ENCODE results near the gene SPATS2. TPM values are rescaled to one million over a fixed set of nuclear protein-coding genes. Genes with fewer than 3 reads are reported as not detected.

SPATS2 gene
- total RNA-seq, 1 experiment from 2014 or later: 43.1 TPM

DNA sequence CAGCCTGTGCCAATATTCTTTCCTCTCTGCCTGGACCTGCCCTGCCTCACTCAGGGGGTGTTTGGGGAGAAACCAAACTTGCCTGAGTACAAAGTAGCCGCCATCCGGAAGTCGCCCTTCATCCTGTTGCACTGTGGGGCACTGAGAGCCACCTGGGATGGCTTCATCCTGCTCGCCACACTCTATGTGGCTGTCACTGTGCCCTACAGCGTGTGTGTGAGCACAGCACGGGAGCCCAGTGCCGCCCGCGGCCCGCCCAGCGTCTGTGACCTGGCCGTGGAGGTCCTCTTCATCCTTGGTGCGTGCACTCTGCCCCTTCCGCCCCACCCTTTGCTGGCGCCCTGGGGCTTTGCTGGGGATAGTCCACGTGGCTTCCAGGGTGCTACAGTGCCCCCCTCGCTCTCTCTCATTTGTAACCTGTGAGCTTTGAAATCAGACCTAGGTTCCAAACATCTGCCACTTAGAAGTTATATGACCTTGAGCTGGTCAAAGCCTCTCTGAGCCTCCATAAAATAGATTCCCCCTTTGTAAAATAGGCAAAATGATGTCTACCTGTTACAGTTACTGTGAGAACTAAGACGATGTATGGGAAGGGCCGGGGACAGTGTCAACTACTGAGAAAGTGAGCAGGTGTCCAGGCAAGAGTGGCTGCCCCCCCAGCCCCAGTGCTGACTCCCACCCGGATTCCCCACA is 176.1 kb downstream of the SPATS2 start:
- Histone ChIP-seq H3K36me3 (ENCODE audit: control insufficient read depth, insufficient read depth, low read length) (no peaks in the 10 kb centered on the region), H3K27me3 (replicated peaks; ENCODE audit: control insufficient read depth, insufficient read depth, low read length) (no peaks in the 10 kb centered on the region), H3K9me3 (no peaks in the 10 kb centered on the region; the same call in 1 of the 2 replicates), H3K4me3 (ENCODE audit: low read depth, low read length) (no peak overlapping the region), H3K4me1 (peaks cover 9% of the 10 kb centered on the region)
- peaks cover 4% of the 10 kb centered on the region for H3K27me3 Mint-ChIP-seq (ENCODE audit: insufficient read depth, unreplicated experiment)
- no peak overlapping the region for H3K27ac Mint-ChIP-seq (ENCODE audit: unreplicated experiment)
- no peak for DNase-seq
- no TSS peak for BruUV-seq (replicated peaks)
- H3K4me3 Mint-ChIP-seq (ENCODE audit: unreplicated experiment): no peak overlapping the region
- TF ChIP-seq, protein P1, sequence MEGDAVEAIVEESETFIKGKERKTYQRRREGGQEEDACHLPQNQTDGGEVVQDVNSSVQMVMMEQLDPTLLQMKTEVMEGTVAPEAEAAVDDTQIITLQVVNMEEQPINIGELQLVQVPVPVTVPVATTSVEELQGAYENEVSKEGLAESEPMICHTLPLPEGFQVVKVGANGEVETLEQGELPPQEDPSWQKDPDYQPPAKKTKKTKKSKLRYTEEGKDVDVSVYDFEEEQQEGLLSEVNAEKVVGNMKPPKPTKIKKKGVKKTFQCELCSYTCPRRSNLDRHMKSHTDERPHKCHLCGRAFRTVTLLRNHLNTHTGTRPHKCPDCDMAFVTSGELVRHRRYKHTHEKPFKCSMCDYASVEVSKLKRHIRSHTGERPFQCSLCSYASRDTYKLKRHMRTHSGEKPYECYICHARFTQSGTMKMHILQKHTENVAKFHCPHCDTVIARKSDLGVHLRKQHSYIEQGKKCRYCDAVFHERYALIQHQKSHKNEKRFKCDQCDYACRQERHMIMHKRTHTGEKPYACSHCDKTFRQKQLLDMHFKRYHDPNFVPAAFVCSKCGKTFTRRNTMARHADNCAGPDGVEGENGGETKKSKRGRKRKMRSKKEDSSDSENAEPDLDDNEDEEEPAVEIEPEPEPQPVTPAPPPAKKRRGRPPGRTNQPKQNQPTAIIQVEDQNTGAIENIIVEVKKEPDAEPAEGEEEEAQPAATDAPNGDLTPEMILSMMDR (IDR thresholded peaks at IDR 0.05; ENCODE audit: insufficient read depth in 1 of 2, low read depth in 1 of 2, low read length in 1 of 2, severe bottlenecking in 1 of 2, unreplicated experiment in 1 of 2): no peak
- intact Hi-C loops (cut with micrococcal nuclease; ENCODE audit: unreplicated experiment): no loop called here
- ChIA-PET POLR2A (no interaction called here), CTCF (interaction anchor here (0.6 to 2.0 kb wide), 2 partner anchors 196 to 244 kb away, joined by 4 to 6 read pairs; no protein-coding TSS in a partner anchor)
- H3K4me1 Mint-ChIP-seq (ENCODE audit: low read depth, unreplicated experiment): no peaks in the 10 kb centered on the region
- no peaks in the 10 kb centered on the region for H3K9me3 Mint-ChIP-seq (ENCODE audit: unreplicated experiment)
- H3K36me3 Mint-ChIP-seq (ENCODE audit: insufficient read depth, unreplicated experiment): no peaks in the 10 kb centered on the region

DNA sequence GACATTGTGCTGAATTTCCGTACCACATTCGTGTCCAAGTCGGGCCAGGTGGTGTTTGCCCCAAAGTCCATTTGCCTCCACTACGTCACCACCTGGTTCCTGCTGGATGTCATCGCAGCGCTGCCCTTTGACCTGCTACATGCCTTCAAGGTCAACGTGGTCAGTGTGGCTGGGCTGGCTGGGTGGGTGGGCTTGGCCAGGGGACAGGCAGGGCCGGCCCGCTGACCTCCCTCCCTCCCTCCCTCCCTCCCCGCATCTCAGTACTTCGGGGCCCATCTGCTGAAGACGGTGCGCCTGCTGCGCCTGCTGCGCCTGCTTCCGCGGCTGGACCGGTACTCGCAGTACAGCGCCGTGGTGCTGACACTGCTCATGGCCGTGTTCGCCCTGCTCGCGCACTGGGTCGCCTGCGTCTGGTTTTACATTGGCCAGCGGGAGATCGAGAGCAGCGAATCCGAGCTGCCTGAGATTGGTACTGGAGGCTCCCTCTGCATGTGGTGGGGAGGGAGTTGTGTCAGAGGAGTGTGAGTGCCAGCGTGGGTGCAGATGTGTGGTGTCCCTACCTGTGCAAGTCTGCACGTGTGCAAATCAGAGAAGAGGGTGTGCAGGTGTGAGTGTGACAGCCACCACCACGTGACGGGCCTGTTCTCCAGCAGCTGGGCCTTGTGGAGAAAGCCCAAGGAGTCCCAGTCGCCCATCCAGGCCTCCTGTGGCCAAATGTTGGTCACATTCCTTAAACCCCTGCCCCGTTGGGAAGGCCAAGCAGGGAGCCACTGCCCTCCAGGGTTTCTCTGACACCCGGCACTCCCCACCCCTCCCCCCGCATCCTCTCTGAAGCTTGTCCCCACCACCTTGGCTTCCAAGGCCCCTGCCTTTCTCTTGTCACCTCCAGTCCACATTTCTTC is 176.9 kb downstream of the SPATS2 start:
- Mint-ChIP-seq H3K4me3 (ENCODE audit: unreplicated experiment) (no peak overlapping the region), H3K27me3 (ENCODE audit: insufficient read depth, unreplicated experiment) (peaks cover 4% of the 10 kb centered on the region), H3K9me3 (ENCODE audit: unreplicated experiment) (no peaks in the 10 kb centered on the region), H3K4me1 (ENCODE audit: low read depth, unreplicated experiment) (no peaks in the 10 kb centered on the region), H3K27ac (ENCODE audit: unreplicated experiment) (peak overlapping the region; percentile 39), H3K36me3 (ENCODE audit: insufficient read depth, unreplicated experiment) (no peaks in the 10 kb centered on the region)
- DNase-seq: no peak
- ChIA-PET POLR2A (no interaction called here), CTCF (interaction anchor here (0.7 to 2.0 kb wide), 3 partner anchors 9 to 197 kb away, joined by 3 to 6 read pairs (median 4); no protein-coding TSS in a partner anchor)
- Histone ChIP-seq H3K9me3 (no peaks in the 10 kb centered on the region; the same call in 1 of the 2 replicates), H3K27me3 (replicated peaks; ENCODE audit: control insufficient read depth, insufficient read depth, low read length) (no peaks in the 10 kb centered on the region), H3K4me1 (peaks cover 8% of the 10 kb centered on the region), H3K36me3 (ENCODE audit: control insufficient read depth, insufficient read depth, low read length) (no peaks in the 10 kb centered on the region), H3K4me3 (ENCODE audit: low read depth, low read length) (no peak overlapping the region)
- intact Hi-C loops (cut with micrococcal nuclease; ENCODE audit: unreplicated experiment): no loop called here
- no TSS peak for BruUV-seq (replicated peaks)
- TF ChIP-seq, protein P1 (IDR thresholded peaks at IDR 0.05; ENCODE audit: insufficient read depth in 1 of 2, low read depth in 1 of 2, low read length in 1 of 2, severe bottlenecking in 1 of 2, unreplicated experiment in 1 of 2): no peak

DNA sequence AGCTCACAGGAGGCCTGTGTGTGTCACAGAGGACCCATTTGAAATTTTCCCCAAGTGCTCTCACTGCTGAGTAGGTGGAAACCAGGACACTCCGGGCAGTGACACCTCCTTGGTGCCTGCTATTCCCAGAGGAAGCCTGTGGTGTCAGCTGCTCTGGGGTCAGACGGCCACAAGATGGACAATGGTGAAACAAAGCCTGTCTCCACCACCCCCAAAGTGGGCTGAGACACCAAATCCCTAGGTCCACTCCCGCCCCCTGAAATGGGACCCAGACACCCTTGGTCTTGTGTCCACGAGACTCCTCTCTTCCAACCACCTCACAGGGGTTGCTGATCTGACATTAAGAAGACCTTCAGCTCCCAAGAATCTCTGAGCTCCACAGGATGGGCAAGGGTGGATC is 178.6 kb downstream of the SPATS2 start:
- POLR2A ChIA-PET: interaction anchor here (0.6 kb wide), 1 partner anchor 37 kb away, joined by 4 read pairs; no protein-coding TSS in a partner anchor
- no peaks in the 10 kb centered on the region; the same call in 1 of the 2 replicates for H3K9me3 ChIP-seq
- TF ChIP-seq, protein P1 (IDR thresholded peaks at IDR 0.05; ENCODE audit: insufficient read depth in 1 of 2, low read depth in 1 of 2, low read length in 1 of 2, severe bottlenecking in 1 of 2, unreplicated experiment in 1 of 2): no peak
- H3K27ac Mint-ChIP-seq (ENCODE audit: unreplicated experiment): no peak overlapping the region
- H3K36me3 ChIP-seq (ENCODE audit: control insufficient read depth, insufficient read depth, low read length): no peaks in the 10 kb centered on the region
- H3K4me3 ChIP-seq (ENCODE audit: low read depth, low read length): no peak overlapping the region
- H3K9me3 Mint-ChIP-seq (ENCODE audit: unreplicated experiment): no peaks in the 10 kb centered on the region
- H3K4me1 Mint-ChIP-seq (ENCODE audit: low read depth, unreplicated experiment): no peaks in the 10 kb centered on the region
- DNase-seq: no peak
- H3K4me1 ChIP-seq: peaks cover 3% of the 10 kb centered on the region; the same call in 1 of the 2 replicates
- no peaks in the 10 kb centered on the region for H3K36me3 Mint-ChIP-seq (ENCODE audit: insufficient read depth, unreplicated experiment)
- CTCF ChIA-PET: interaction anchor here (0.5 kb wide), 1 partner anchor 688 kb away, joined by 4 read pairs; no protein-coding TSS in a partner anchor
- intact Hi-C loops (cut with micrococcal nuclease; ENCODE audit: unreplicated experiment): no loop called here
- H3K4me3 Mint-ChIP-seq (ENCODE audit: unreplicated experiment): no peak overlapping the region
- no peaks in the 10 kb centered on the region for H3K27me3 Mint-ChIP-seq (ENCODE audit: insufficient read depth, unreplicated experiment)
- H3K27me3 ChIP-seq (replicated peaks; ENCODE audit: control insufficient read depth, insufficient read depth, low read length): no peaks in the 10 kb centered on the region
- no TSS peak for BruUV-seq (replicated peaks)
